HEK293T (cell line): Measurements from ENCODE around the gene KRT15.

Experiments
- CTCF ChIA-PET: fragments of 350-600 bp; formaldehyde crosslinking; extraction: SDS; loops from one replicate; lab custom pipeline; 2021; ENCODE audit warnings: antibody characterized with exemption, inconsistent platforms; lab: Yijun Ruan, JAX
- POLR2A ChIA-PET: fragments of 350-600 bp; formaldehyde crosslinking; extraction: SDS; loops from one replicate; lab custom pipeline; 2020; ENCODE audit warnings: antibody characterized with exemption, inconsistent platforms; lab: Yijun Ruan, JAX
- DNase-seq: peaks from one replicate; pipeline ENCODE4 v3.0.0; 2012; ENCODE audit warnings: mixed read lengths; ENCODE audit errors: extremely low spot score
- ARNT ChIP-seq: fragments of 450-650 bp; IDR thresholded peaks from 2 replicates; pipeline ENCODE4 v1.6.1; 2017; ENCODE audit warnings: mild to moderate bottlenecking
- BHLHE40 ChIP-seq: fragments of 450-650 bp; IDR thresholded peaks from 2 replicates; pipeline ENCODE4 v1.6.1; 2016; ENCODE audit warnings: mild to moderate bottlenecking, moderate library complexity, borderline replicate concordance
- CTBP1 ChIP-seq: fragments of 450-650 bp; IDR thresholded peaks from 2 replicates; pipeline ENCODE4 v1.6.1; 2016; ENCODE audit warnings: borderline replicate concordance
- ELF4 ChIP-seq: fragments of 450-650 bp; IDR thresholded peaks from 2 replicates; pipeline ENCODE4 v1.6.1; 2017; ENCODE audit warnings: antibody characterized with exemption
- FOXA1 ChIP-seq: fragments of 450-650 bp; IDR thresholded peaks from 2 replicates; pipeline ENCODE4 v1.6.1; 2016; ENCODE audit warnings: mild to moderate bottlenecking
- FOXK2 ChIP-seq: fragments of 450-650 bp; IDR thresholded peaks from 2 replicates; pipeline ENCODE4 v1.6.1; 2016; ENCODE audit warnings: mild to moderate bottlenecking
- FOXM1 ChIP-seq: fragments of 450-650 bp; IDR thresholded peaks from 2 replicates; pipeline ENCODE4 v1.6.1; 2017; ENCODE audit warnings: mild to moderate bottlenecking, borderline replicate concordance
- HDGF ChIP-seq: fragments of 450-650 bp; IDR thresholded peaks from 2 replicates; pipeline ENCODE4 v1.6.1; 2017; ENCODE audit warnings: antibody characterized with exemption, borderline replicate concordance
- L3MBTL2 ChIP-seq: fragments of 450-650 bp; conservative IDR thresholded peaks from 2 replicates; pipeline ENCODE4 v1.6.1; 2016; ENCODE audit warnings: mild to moderate bottlenecking
- LEF1 ChIP-seq: fragments of 450-650 bp; IDR thresholded peaks from 2 replicates; pipeline ENCODE4 v1.6.1; 2017; ENCODE audit warnings: mild to moderate bottlenecking, borderline replicate concordance
- NFRKB ChIP-seq: fragments of 450-650 bp; IDR thresholded peaks from 2 replicates; pipeline ENCODE4 v1.6.1; 2016; ENCODE audit warnings: mild to moderate bottlenecking, moderate library complexity
- PKNOX1 ChIP-seq: fragments of 450-650 bp; IDR thresholded peaks from 2 replicates; pipeline ENCODE4 v1.6.1; 2016
- SP1 ChIP-seq: fragments of 450-650 bp; IDR thresholded peaks from 2 replicates; pipeline ENCODE4 v1.6.1; 2017
- SUZ12 ChIP-seq: fragments of 450-650 bp; IDR thresholded peaks from 2 replicates; pipeline ENCODE4 v1.6.1; 2016; ENCODE audit warnings: mild to moderate bottlenecking
- TARDBP ChIP-seq: fragments of 450-650 bp; IDR thresholded peaks from 2 replicates; pipeline ENCODE4 v1.6.1; 2016
- ZNF384 ChIP-seq: fragments of 450-650 bp; IDR thresholded peaks from 2 replicates; pipeline ENCODE4 v1.6.1; 2016

Gene KRT15

GRCh38 chr17:41537990-41538389, 19.3 kb upstream of the KRT15 start:
- ChIA-PET POLR2A (no interaction called here), CTCF (interaction anchor here (1.4 kb wide), 1 partner anchor 12 kb away, joined by 6 read pairs; no protein-coding TSS in a partner anchor)
- TF ChIP-seq FOXM1 (no peak), NFRKB (no peak), TARDBP (no peak), CTBP1 (no peak), HDGF (no peak), LEF1 (no peak), ZNF384 (no peak), FOXA1 (no peak), PKNOX1 (no peak), ELF4 (no peak), FOXK2 (no peak)
- DNase-seq: no peak

- ChIA-PET CTCF (interaction anchor here (1.4 kb wide), 1 partner anchor 12 kb away, joined by 6 read pairs; no protein-coding TSS in a partner anchor), POLR2A (no interaction called here)
- no peak for DNase-seq
- TF ChIP-seq TARDBP (no peak), ZNF384 (no peak), SP1 (no peak), NFRKB (no peak), PKNOX1 (no peak), SUZ12 (no peak), L3MBTL2 (no peak), CTBP1 (no peak), FOXK2 (no peak), FOXA1 (no peak), HDGF (no peak), BHLHE40 (no peak), FOXM1 (no peak), ELF4 (no peak), LEF1 (no peak), ARNT (no peak)
Observed at GRCh38 chr17:41537614-41537954, 18.9 kb upstream of the KRT15 start.

DNA sequence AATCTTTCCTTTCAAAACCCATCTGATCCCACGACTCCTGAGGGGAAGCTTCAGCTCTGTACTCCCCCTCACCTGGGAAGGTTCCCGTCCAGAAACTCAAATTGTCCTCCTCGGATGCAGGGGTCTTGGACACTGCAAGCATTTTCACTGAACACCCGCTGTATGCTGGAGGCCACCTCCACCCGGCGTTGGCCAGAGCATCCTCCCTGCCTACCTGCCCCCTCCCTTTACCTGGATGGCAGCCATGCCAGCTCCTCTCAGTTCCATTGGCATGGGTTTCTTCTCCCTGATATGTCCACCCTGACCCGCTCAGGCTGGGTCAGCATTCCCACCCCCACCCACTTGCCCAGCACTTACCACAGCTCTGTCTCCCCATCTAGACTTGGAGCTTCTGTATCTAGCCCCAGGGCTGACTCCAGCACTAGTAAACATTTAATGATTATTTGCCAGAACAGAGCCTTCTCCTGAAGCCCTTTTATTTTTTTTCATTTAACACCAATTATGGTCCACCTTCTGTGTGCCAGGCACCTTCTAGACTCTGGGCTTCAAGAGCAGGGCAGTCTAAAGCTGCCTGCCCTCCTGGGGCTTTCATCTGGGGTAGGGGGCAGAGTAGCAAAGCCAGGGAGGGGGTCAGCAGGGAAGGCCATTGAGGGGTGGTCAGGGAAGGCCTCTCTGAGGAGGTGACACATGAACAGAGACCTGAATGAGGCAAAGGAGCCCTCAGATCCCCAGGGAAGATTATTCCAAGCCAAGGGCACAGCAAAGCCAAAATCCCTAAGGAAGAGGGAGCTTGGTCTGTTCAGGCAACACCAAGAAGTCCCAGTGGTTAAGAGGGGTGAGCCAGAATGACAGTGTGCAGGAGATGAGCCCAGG, 18.3 kb upstream of the KRT15 start:
- DNase-seq: no peak
- TF ChIP-seq SUZ12 (no peak), ZNF384 (no peak), BHLHE40 (no peak), SP1 (no peak), FOXK2 (no peak), TARDBP (no peak), ARNT (no peak), FOXA1 (no peak), PKNOX1 (no peak), L3MBTL2 (no peak), CTBP1 (no peak)
- CTCF ChIA-PET: interaction anchor here (1.4 to 4.6 kb wide), 3 partner anchors 12 to 129 kb away, joined by 4 to 26 read pairs (median 6); no protein-coding TSS in a partner anchor
- POLR2A ChIA-PET: no interaction called here

DNA sequence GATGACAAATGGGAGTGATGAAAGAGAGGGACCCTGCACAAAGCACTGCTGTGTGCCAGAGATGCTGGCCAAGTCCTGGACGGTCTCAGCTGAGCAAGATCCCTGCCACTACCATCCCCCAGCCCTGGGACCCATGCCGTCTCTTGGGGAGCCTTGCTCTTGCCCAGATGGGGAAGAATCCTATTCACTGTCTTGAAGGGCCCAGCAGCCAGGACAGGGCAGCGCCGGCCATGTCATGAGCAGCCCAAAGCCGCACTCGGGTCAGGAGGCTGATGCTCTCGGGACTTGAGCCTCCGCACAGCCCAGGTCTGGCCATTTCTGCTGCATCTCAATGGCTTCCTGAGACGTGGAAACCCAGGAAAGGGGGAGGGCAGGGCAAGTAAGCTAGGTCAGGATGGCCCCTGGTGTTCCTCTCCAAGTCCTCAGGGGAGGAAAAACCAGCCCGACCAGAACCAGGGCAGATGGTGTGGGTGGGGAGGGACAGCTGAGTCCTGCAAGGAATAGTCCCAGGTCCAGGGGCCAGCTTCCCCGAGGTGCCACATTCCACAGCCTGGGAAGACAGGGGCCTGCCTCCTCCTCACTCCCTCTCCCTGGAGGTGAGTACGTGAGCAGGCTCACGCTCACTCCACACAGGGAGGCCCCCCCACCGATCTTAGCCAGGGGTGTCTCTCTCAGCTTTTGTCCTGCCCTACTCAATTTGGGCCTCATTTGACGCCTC, 17.2 kb upstream of the KRT15 start:
- POLR2A ChIA-PET: interaction anchor here (1.4 kb wide), 1 partner anchor 152 kb away, joined by 3 read pairs; no protein-coding TSS in a partner anchor
- DNase-seq: no peak
- TF ChIP-seq BHLHE40 (no peak), SUZ12 (no peak), FOXM1 (no peak), CTBP1 (no peak), SP1 (no peak), HDGF (no peak), ARNT (no peak), ELF4 (no peak), TARDBP (no peak), ZNF384 (no peak), FOXA1 (no peak), LEF1 (no peak), PKNOX1 (no peak), NFRKB (no peak), FOXK2 (no peak), L3MBTL2 (no peak)
- CTCF ChIA-PET: interaction anchor here (0.5 to 4.6 kb wide), 3 partner anchors 13 to 214 kb away, joined by 4 to 26 read pairs (median 4); no protein-coding TSS in a partner anchor
